ENCODE measurements around the gene SAP30.

Gene SAP30

DNA sequence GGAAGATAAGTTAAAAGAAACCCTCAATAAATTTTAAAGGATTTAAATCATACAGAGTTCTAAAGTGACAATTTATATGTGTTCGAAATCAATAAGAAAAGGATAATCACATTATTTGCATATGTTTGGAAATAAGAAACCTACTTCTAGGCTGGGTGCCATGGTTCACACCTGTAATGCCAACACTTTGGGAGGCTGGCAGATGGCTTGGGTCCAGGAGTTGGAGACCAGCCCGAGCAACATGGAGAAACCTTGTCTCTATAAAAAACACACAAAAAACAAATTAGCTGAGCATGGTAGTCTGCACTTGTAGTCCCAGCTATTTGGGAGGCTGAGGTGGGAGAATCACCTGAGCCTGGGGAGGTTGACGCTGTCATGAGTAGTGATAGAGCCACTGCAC, 8.1 kb upstream of the SAP30 start:
- no peak overlapping the region for H3K4me3 ChIP-seq (ENCODE audit: low read length)
- no peak for DNase-seq (ENCODE audit: low read depth, low spot score)

DNA sequence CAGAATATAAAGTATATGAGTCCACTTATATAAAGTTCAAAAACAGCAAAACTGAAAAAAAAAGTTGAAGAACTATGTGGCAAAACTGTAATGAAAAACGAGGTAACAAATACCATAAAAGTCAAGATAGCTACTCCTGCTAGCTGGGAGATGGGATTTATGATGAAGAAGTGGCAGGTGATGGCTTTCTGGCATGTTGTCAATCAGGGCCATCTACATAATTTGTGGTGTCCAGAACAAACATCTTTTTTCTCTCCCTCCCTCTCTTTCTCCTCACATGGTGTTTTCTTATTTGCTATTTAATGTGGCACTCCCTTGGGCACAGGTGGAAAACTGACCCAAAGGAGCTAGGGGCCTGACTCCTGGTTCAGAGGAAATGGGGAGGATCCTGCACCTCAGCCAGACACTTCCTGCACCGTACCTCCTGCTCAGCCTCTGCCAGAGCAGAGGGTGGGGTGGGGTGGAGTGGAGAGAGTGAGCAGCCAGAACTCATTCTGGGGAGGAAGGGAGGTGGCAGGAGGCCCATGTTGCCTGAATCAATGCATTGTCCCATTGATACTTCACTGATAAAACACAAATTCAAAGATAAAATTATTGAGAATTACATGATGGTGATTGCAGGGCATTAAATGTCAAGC, 5.3 kb upstream of the SAP30 start:
- no peak overlapping the region for H3K4me3 ChIP-seq (ENCODE audit: low read length)

GRCh38 chr4:173367285-173367684, 3.5 kb upstream of the SAP30 start:
- no peak overlapping the region for H3K4me3 ChIP-seq (ENCODE audit: low read length)
- no peak for DNase-seq (ENCODE audit: low read depth, low spot score)

More for the DNA sequence above, 5.3 kb upstream of the SAP30 start:
- no peak for DNase-seq (ENCODE audit: low read depth, low spot score)

DNA sequence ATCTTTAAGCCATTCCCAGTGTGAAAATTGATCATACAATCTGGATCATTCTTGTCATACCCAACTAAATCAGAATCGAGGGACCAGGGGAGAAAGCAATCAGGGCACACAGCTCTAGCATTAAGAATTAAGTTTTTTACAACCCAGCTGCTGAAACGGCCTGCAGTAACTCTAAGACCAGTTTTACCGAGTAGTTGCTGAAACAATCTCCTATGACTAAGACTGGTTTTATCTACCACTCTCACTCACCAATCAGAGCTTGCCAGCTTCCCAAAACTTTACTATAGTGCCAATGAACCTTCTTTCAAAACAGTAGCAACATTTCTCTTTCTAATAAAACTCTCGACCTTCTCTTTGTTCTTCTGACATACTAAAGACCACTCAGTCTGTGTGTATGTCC, 2.8 kb upstream of the SAP30 start:
- no peak overlapping the region for H3K4me3 ChIP-seq (ENCODE audit: low read length)
- no peak for DNase-seq (ENCODE audit: low read depth, low spot score)

DNA sequence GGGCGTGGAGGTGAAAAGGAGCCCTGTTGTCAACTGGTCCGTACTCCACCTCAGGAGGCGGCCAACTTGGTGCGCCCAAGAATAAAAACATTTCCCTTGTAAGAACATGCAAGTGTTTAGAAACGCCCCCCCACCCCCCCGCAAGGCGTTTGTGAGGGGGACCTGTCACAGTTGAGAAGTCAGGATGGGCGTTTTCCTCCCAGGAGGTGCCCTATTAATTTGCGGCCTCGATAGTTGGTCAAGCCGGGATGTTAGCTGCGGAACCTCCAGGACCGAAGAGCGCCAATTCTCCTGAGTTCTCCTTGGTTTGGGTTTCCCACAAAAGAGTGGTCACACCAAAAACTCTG, 651 bp upstream of the SAP30 start:
- no peak for DNase-seq (ENCODE audit: low read depth, low spot score)
- H3K4me3 ChIP-seq (ENCODE audit: low read length) = peak overlapping the region; percentile 75

DNA sequence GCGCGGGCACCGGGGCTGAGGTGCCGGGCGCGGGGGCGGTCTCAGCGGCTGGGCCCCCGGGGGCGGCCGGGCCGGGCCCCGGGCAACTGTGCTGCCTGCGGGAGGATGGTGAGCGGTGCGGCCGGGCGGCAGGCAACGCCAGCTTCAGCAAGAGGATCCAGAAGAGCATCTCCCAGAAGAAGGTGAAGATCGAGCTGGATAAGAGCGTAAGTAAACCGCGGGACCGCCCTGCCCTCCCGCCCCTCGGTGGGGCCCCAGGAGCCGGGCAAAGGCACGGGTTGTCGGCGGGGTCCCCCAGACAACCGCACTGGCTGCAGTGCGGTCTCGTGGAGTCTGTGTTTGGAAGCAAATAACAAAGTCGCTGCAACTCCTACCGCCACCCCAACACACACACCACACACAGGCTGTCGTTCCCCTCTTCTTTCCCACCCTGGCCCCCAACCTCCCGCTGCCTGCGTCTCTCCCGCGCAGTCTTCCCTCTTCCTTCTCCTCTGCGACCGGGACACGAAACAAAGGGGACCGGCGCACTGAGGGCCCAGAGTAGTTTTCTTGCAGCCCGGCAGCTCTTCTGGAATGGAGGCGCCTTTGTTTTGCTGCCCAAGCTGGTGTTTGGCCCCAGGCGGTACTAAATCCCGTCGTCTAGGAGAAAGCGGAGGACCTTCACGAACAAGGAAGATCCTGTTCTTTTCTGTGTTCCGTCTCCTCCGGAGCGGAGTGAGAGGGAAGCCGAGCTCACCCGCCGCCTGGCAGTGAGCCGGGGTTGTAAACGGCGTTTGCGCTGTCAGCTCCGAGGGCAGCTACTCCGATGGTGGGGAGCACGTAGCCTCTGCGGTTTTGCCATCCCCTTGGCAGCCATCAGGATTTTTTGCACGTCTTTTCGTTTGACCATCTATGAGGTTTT, 788 bp downstream of the SAP30 start:
- DNase-seq (ENCODE audit: low read depth, low spot score) = no peak
- peak overlapping the region; percentile 75 for H3K4me3 ChIP-seq (ENCODE audit: low read length)

- no peak for DNase-seq (ENCODE audit: low read depth, low spot score)
- H3K4me3 ChIP-seq (ENCODE audit: low read length) = no peak overlapping the region
Observed at GRCh38 chr4:173374588-173374987, 3.8 kb downstream of the SAP30 start.

DNA sequence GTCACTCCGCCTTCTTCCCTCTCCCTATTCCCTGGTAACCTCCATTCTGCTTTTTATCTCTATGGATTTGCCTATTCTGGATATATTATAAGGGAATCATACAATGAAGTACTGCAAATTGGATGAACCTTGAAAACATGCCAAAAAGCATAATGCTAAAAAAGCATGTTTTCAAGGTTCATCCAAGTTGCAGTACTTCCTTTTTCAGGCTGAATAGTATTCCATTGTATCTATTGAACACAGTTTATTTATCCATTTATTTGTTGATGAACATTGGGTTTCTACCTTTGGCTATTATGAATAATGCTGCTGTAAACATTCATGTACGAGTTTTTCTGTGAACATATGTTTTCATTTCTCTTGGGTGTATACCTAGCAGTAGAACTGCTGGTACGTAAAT, 9.2 kb downstream of the SAP30 start:
- DNase-seq (ENCODE audit: low read depth, low spot score) = no peak
- no peak overlapping the region for H3K4me3 ChIP-seq (ENCODE audit: low read length)

GRCh38 chr4:173380987-173381386, 10.2 kb downstream of the SAP30 start:
- H3K4me3 ChIP-seq (ENCODE audit: low read length) = no peak overlapping the region
- DNase-seq (ENCODE audit: low read depth, low spot score) = no peak

- no peak overlapping the region for H3K4me3 ChIP-seq (ENCODE audit: low read length)
- no peak for DNase-seq (ENCODE audit: low read depth, low spot score)
Observed at GRCh38 chr4:173381610-173382009, 10.9 kb downstream of the SAP30 start.

- DNase-seq (ENCODE audit: low read depth, low spot score) = no peak
- H3K4me3 ChIP-seq (ENCODE audit: low read length) = no peak overlapping the region
Observed at GRCh38 chr4:173382349-173382748, 11.6 kb downstream of the SAP30 start.

DNA sequence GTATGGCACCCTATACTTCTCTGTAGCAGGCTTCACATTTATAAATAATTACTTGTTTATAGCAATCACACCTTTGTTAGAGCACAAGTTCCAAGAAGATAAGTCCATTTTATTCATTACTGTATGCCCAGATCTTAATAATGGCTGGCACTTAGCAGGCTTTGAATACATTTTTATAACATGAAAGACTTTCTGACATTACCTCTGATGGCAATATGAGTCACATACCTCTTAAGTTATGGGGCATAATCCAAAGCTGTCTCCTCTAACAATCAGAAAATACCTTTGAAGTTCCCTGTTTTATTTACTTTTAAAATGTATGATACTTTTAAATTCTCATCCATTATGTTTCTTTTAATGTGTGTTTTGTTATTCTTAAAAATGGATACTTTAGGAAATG, 16.0 kb downstream of the SAP30 start:
- H3K4me3 ChIP-seq (ENCODE audit: low read length) = no peak overlapping the region
- DNase-seq (ENCODE audit: low read depth, low spot score) = no peak

- no peak overlapping the region for H3K4me3 ChIP-seq (ENCODE audit: low read length)
Observed at GRCh38 chr4:173391701-173392100, 20.9 kb downstream of the SAP30 start.

DNA sequence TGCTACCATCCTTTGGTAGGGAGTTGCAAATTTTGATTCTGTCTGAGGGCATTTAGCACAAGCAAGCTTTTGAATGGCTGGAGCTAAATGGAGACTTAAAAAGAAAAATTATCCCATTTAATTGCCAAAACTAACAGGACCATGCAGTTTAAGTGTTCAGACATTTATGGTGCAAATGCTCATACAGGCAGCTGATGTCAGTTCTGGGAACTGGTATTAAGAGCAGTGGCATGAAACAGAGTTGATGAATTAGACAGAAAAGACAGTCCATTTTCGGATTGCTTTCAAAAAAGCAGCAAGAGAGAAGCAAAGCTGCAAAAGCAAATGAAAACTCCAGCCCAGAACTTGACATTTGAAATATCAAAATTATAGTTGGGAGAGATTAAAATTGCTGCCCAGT, 26.9 kb downstream of the SAP30 start:
- no peak overlapping the region for H3K4me3 ChIP-seq (ENCODE audit: low read length)

More at GRCh38 chr4:173391701-173392100, 20.9 kb downstream of the SAP30 start:
- no peak for DNase-seq (ENCODE audit: low read depth, low spot score)

GRCh38 chr4:173398220-173398619, 27.5 kb downstream of the SAP30 start:
- no peak overlapping the region for H3K4me3 ChIP-seq (ENCODE audit: low read length)
- no peak for DNase-seq (ENCODE audit: low read depth, low spot score)

More for the DNA sequence above, 26.9 kb downstream of the SAP30 start:
- no peak for DNase-seq (ENCODE audit: low read depth, low spot score)

DNA sequence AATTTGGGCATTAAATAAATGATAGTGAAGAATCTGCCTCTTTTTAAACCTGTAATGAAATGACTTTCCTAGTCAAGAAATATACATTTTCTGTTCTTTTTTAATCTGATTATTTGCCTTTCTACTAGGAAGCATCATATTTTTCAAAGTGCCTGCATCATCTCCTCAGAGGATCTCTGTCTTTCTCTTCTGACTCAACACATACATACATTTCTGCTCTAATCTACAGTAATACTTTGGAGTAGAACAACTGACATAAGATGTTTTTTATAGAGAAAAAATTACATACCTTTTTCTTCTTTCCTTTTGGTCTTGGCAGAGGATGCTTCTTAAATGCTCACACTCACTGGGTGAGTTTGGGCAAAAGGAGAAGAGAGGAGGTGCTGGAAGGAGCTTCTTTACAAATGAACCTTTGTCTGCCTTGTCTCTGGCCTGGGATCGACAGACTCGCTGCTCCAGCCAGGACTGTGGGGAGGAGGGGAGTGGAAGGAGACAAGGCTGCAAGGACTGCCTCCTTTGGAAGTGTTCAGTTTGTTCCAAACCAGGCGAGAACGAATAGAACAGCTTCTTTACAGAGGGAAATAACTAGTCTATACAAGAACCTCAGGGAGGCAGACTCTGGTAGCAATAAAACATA, 28.1 kb downstream of the SAP30 start, which contains the start of gene SCRG1:
Gene SCRG1, minus strand, starts transcription at position 338 of the 637 bp plus-strand sequence. CDS start 7,702 bp downstream, outside the sequence.
- H3K4me3 ChIP-seq (ENCODE audit: low read length) = no peak within 1 kb of the TSS

GRCh38 chr4:173401063-173401462, 30.3 kb downstream of the SAP30 start:
- no peak overlapping the region for H3K4me3 ChIP-seq (ENCODE audit: low read length)

More for the DNA sequence above, 28.1 kb downstream of the SAP30 start, which contains the start of gene SCRG1:
- no peak for DNase-seq (ENCODE audit: low read depth, low spot score)

GRCh38 chr4:173403051-173403450, 32.3 kb downstream of the SAP30 start:
- no peak for DNase-seq (ENCODE audit: low read depth, low spot score)
- no peak overlapping the region for H3K4me3 ChIP-seq (ENCODE audit: low read length)

More at GRCh38 chr4:173401063-173401462, 30.3 kb downstream of the SAP30 start:
- DNase-seq (ENCODE audit: low read depth, low spot score) = no peak

- H3K4me3 ChIP-seq (ENCODE audit: low read length) = no peak overlapping the region
- DNase-seq (ENCODE audit: low read depth, low spot score) = no peak
Observed at GRCh38 chr4:173404296-173404865, 33.6 kb downstream of the SAP30 start.

All from Jurkat, Clone E6-1 (cell line).